Parathyroid adenoma (tissue), 2 donors: Measurements from ENCODE around the gene INPP4A.

ENCODE experiments used
- H2AFZ ChIP-seq: fragments of 300-600 bp; sonication (generic); one replicate; pipeline ENCODE4 v1.7.0; 2017; ENCODE audit warnings: antibody characterized with exemption, mild to moderate bottlenecking
- H3K27ac ChIP-seq: fragments of 300-600 bp; sonication (generic); one replicate; pipeline ENCODE4 v1.7.0; 2017
- H3K27me3 ChIP-seq: fragments of 300-600 bp; sonication (generic); one replicate; pipeline ENCODE4 v1.7.0; 2017; ENCODE audit warnings: low read length; ENCODE audit not compliant: control insufficient read depth, insufficient read depth
- H3K36me3 ChIP-seq: fragments of 300-600 bp; sonication (generic); one replicate; pipeline ENCODE4 v1.7.0; 2017; ENCODE audit warnings: low read length; ENCODE audit not compliant: control insufficient read depth, insufficient read depth
- H3K4me1 ChIP-seq: fragments of 300-600 bp; sonication (generic); one replicate; pipeline ENCODE4 v1.7.0; 2017; ENCODE audit warnings: control low read depth
- H3K4me2 ChIP-seq: fragments of 300-600 bp; sonication (generic); one replicate; pipeline ENCODE4 v1.7.0; 2017; ENCODE audit warnings: low read length
- H3K4me3 ChIP-seq: fragments of 300-600 bp; sonication (generic); one replicate; pipeline ENCODE4 v1.7.0; 2017; ENCODE audit warnings: low read depth, low read length
- H3K79me2 ChIP-seq: fragments of 300-600 bp; sonication (generic); one replicate; pipeline ENCODE4 v1.7.0; 2017; ENCODE audit warnings: control low read depth
- H3K9ac ChIP-seq: fragments of 300-600 bp; sonication (generic); one replicate; pipeline ENCODE4 v1.7.0; 2017; ENCODE audit warnings: mild to moderate bottlenecking
- H3K9me3 ChIP-seq: fragments of 300-600 bp; sonication (generic); one replicate; pipeline ENCODE4 v1.7.0; 2017; ENCODE audit warnings: low read length; ENCODE audit not compliant: control insufficient read depth
- CTCF ChIP-seq: fragments of 300-600 bp; sonication (generic); IDR thresholded peaks from one replicate; pipeline ENCODE4 v1.7.0; 2017; ENCODE audit warnings: antibody characterized with exemption, mild to moderate bottlenecking
- donor health status: primary hyperparathyroidism.

The INPP4A gene

DNA sequence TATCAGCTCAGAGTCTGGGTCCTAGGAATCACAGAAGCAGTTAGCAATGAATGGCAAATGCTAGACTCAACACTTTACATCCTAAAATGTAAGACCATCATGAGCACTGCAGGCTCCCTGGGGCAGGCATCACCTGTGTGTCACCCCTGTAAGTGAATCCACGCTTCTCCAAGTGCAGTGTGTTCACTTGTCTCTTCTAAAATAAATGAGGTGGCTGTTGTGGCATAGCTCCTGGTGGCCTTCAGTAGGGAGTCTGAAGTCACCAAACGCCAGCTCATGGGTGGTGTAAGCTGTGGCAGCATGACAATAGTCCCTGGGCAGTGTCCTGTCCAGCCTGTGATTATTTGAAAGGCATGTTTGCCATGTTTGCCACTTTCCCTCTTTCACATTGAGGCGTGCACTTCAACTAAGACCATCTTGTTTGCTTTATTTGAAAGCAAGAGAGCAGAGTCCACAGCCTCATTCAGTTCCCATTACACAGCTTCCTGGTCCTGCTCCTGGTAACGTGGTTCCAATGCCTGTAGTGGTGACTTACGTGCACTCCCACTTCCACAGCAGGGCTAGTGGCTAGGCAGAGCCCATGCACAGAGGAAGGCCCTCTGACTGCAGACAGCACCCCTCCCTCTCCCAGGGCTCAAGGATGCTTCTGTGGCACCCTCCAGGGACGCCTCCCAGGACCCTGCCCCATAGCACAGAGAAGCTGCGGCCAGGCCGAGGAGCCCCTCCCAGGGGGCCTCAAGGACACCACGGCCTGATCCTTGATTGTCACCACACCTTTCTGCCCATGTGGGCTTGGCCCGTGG is 139.4 kb downstream of the INPP4A start:
- no peaks in the 10 kb centered on the region for H3K36me3 ChIP-seq
- no peak for TF ChIP-seq CTCF

GRCh38 chr2:98585386-98585785 is 140.7 kb downstream of the INPP4A start:
- Histone ChIP-seq H3K9ac (no peak overlapping the region), H3K79me2 (no peaks in the 10 kb centered on the region), H3K27ac (no peak overlapping the region), H3K27me3 (no peaks in the 10 kb centered on the region), H3K4me1 (no peaks in the 10 kb centered on the region), H3K4me3 (no peak overlapping the region), H2AFZ (no peak overlapping the region), H3K9me3 (no peaks in the 10 kb centered on the region), H3K36me3 (no peaks in the 10 kb centered on the region), H3K4me2 (no peak overlapping the region)
- TF ChIP-seq CTCF = no peak

More for the DNA sequence above, 139.4 kb downstream of the INPP4A start:
- Histone ChIP-seq H3K79me2 (no peaks in the 10 kb centered on the region), H3K9ac (no peak overlapping the region), H3K4me1 (no peaks in the 10 kb centered on the region), H3K4me2 (no peak overlapping the region), H3K4me3 (no peak overlapping the region), H3K27me3 (no peaks in the 10 kb centered on the region), H2AFZ (no peak overlapping the region), H3K9me3 (no peaks in the 10 kb centered on the region), H3K27ac (no peak overlapping the region)

- H3K9ac ChIP-seq = no peak overlapping the region
- no peak for TF ChIP-seq CTCF
- no peaks in the 10 kb centered on the region for H3K4me1 ChIP-seq
- H3K79me2 ChIP-seq = no peaks in the 10 kb centered on the region
- H3K9me3 ChIP-seq = no peaks in the 10 kb centered on the region
- no peak overlapping the region for H2AFZ ChIP-seq
- no peaks in the 10 kb centered on the region for H3K27me3 ChIP-seq
- no peak overlapping the region for H3K27ac ChIP-seq
- H3K4me3 ChIP-seq = no peak overlapping the region
- H3K4me2 ChIP-seq = no peak overlapping the region
- no peaks in the 10 kb centered on the region for H3K36me3 ChIP-seq
Measured at GRCh38 chr2:98586551-98587140, 142.0 kb downstream of the INPP4A start.

DNA sequence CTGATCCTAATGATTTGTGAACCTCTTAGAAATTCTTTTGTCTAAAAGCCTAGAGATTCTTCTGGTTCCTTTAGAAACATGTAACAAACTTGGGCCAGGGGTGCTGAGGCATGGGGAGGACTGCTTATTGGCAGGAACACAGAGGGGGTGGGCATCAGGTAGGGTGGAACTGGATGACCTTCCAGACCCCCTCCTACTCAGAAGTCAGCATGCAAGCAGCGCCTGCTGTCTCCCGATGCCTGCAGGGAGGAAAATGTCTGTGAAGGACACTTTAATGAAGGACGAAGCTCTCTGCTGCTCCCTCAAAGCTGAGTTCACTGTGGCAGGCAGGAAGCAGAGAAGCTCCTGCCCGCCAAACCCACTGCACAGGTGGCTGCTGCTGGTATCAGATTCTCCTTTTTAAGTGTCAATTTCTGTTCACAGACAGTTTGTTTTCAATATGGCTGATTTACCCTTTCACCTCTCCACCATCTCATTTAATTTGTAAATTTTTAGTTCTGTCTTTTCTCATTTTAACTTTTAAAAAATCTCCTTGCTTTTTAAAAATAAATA is 144.3 kb downstream of the INPP4A start:
- H3K4me3 ChIP-seq = no peak overlapping the region
- H2AFZ ChIP-seq = no peak overlapping the region
- H3K9me3 ChIP-seq = no peaks in the 10 kb centered on the region
- H3K79me2 ChIP-seq = peaks cover 5% of the 10 kb centered on the region
- no peaks in the 10 kb centered on the region for H3K27me3 ChIP-seq
- no peak overlapping the region for H3K4me2 ChIP-seq
- no peak overlapping the region for H3K9ac ChIP-seq
- H3K4me1 ChIP-seq = no peaks in the 10 kb centered on the region
- no peak for TF ChIP-seq CTCF
- no peak overlapping the region for H3K27ac ChIP-seq
- H3K36me3 ChIP-seq = no peaks in the 10 kb centered on the region
